ENCODE measurements around the gene ELK1.

- TF ChIP-seq YY1 (IDR thresholded peaks at IDR 0.05; ENCODE audit: low read depth, low read length): no peak
- TF ChIP-seq, protein P1, sequence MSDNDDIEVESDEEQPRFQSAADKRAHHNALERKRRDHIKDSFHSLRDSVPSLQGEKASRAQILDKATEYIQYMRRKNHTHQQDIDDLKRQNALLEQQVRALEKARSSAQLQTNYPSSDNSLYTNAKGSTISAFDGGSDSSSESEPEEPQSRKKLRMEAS (IDR thresholded peaks at IDR 0.05): no peak
- TF ChIP-seq, protein P2, sequence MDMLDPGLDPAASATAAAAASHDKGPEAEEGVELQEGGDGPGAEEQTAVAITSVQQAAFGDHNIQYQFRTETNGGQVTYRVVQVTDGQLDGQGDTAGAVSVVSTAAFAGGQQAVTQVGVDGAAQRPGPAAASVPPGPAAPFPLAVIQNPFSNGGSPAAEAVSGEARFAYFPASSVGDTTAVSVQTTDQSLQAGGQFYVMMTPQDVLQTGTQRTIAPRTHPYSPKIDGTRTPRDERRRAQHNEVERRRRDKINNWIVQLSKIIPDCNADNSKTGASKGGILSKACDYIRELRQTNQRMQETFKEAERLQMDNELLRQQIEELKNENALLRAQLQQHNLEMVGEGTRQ (IDR thresholded peaks at IDR 0.05; ENCODE audit: low read length): no peak
- TF ChIP-seq POLR2AphosphoS5 (IDR thresholded peaks at IDR 0.05; ENCODE audit: low read depth, low read length): no peak
- TF ChIP-seq CTCF (IDR thresholded peaks at IDR 0.05; ENCODE audit: control extremely low read depth in 1 of 3, insufficient read depth in 1 of 3, low read depth in 1 of 3, low read length in 3 of 3): no peak
- no peak for TF ChIP-seq RAD21 (IDR thresholded peaks at IDR 0.05 in 1 of 2, conservative IDR thresholded peaks at IDR 0.05 in 1 of 2; ENCODE audit: low read depth in 2 of 2, low read length in 2 of 2)
- no peak for TF ChIP-seq CBX5 (IDR thresholded peaks at IDR 0.05; ENCODE audit: low read depth, low read length)
- TF ChIP-seq EZH2 (IDR thresholded peaks at IDR 0.05; ENCODE audit: low read depth, low read length, severe bottlenecking): no peak
- no peak for TF ChIP-seq SP1 (IDR thresholded peaks at IDR 0.05; ENCODE audit: low read depth, low read length)
- no peak for TF ChIP-seq SRF (IDR thresholded peaks at IDR 0.05; ENCODE audit: low read depth, low read length)
- TF ChIP-seq TEAD4 (IDR thresholded peaks at IDR 0.05; ENCODE audit: low read depth, low read length): no peak
These were observed 35.7 kb downstream of the ELK1 start for GRCh38 chrX:47614618-47615017.

Measured in H1 (cell line).